ENCODE results near the gene SRM.
"Not testable (repeated sequence)": the region's sequence is repeated elsewhere in the genome, so short reads cannot be mapped to it uniquely, and the experiment has no call there.

The SRM gene

GRCh38 chr1:11046625-11047365 is 13.0 kb downstream of the SRM start, which contains the start of gene MASP2:
Gene MASP2 (minus strand): TSS chr1:11047239. CDS start chr1:11047207, 32 bp downstream.
- Histone ChIP-seq H3K4me3 (no peak within 1 kb of the TSS), H3K27ac (no peak within 1 kb of the TSS)

- no peak overlapping the region for H3K4me3 ChIP-seq
- no peak overlapping the region for H3K27ac ChIP-seq
Measured at GRCh38 chr1:11046270-11046566, 13.6 kb downstream of the SRM start.

GRCh38 chr1:11045428-11046269 is 14.2 kb downstream of the SRM start:
- Histone ChIP-seq H3K4me3 (no peak overlapping the region), H3K27ac (no peak overlapping the region)

GRCh38 chr1:11044849-11045427 is 14.9 kb downstream of the SRM start:
- Histone ChIP-seq H3K27ac (no peak overlapping the region), H3K4me3 (no peak overlapping the region)

- no peak overlapping the region for H3K27ac ChIP-seq
- H3K4me3 ChIP-seq, result no peak overlapping the region
Measured at GRCh38 chr1:11044086-11044848, 15.6 kb downstream of the SRM start.

- Histone ChIP-seq H3K4me3 (no peak overlapping the region), H3K27ac (no peak overlapping the region)
Measured at GRCh38 chr1:11042995-11043874, 16.6 kb downstream of the SRM start.

GRCh38 chr1:11042065-11042464 is 17.8 kb downstream of the SRM start:
- Histone ChIP-seq H3K27ac (no peak overlapping the region), H3K4me3 (no peak overlapping the region)

- no peak overlapping the region for H3K27ac ChIP-seq
- H3K4me3 ChIP-seq, result no peak overlapping the region
Measured at GRCh38 chr1:11041048-11041447, 18.8 kb downstream of the SRM start.

- H3K27ac ChIP-seq, H3K4me3 ChIP-seq: not testable (repeated sequence)
Measured at GRCh38 chr1:11040105-11040429, 19.8 kb downstream of the SRM start.

- Histone ChIP-seq H3K27ac (no peak overlapping the region), H3K4me3 (no peak overlapping the region)
Measured at GRCh38 chr1:11039351-11040104, 20.3 kb downstream of the SRM start.

GRCh38 chr1:11037740-11038182 is 22.1 kb downstream of the SRM start:
- Histone ChIP-seq H3K27ac (no peak overlapping the region), H3K4me3 (no peak overlapping the region)

- H3K27ac ChIP-seq, H3K4me3 ChIP-seq: not testable (repeated sequence)
Measured at GRCh38 chr1:11037019-11037739, 22.6 kb downstream of the SRM start.

GRCh38 chr1:11031624-11032262 is 28.1 kb downstream of the SRM start:
- no peak overlapping the region for H3K4me3 ChIP-seq
- H3K27ac ChIP-seq, result no peak overlapping the region

GRCh38 chr1:11030865-11031264 is 29.0 kb downstream of the SRM start:
- Histone ChIP-seq H3K27ac (no peak overlapping the region), H3K4me3 (no peak overlapping the region)

GRCh38 chr1:11028018-11028417 is 31.8 kb downstream of the SRM start:
- no peak overlapping the region for H3K4me3 ChIP-seq
- H3K27ac ChIP-seq, result no peak overlapping the region

GRCh38 chr1:11027316-11027715 is 32.5 kb downstream of the SRM start:
- Histone ChIP-seq H3K27ac (no peak overlapping the region), H3K4me3 (no peak overlapping the region)

GRCh38 chr1:11026903-11027302 is 32.9 kb downstream of the SRM start:
- Histone ChIP-seq H3K27ac (no peak overlapping the region), H3K4me3 (no peak overlapping the region)

- Histone ChIP-seq H3K4me3 (no peak overlapping the region), H3K27ac (no peak overlapping the region)
Measured at GRCh38 chr1:11026052-11026451, 33.8 kb downstream of the SRM start.

Measured in skin epidermis (tissue), 12 donors.